ENCODE measurements around the gene PRKAR2B.
"Not testable (repeated sequence)": the region's sequence is repeated elsewhere in the genome, so short reads cannot be mapped to it uniquely, and the experiment has no call there.

Gene PRKAR2B

GRCh38 chr7:107115114-107115513, 70.6 kb downstream of the PRKAR2B start:
- FAIRE-seq = no peak
- DNase-seq (ENCODE audit: low spot score) = no peak

GRCh38 chr7:107115762-107116540, 71.4 kb downstream of the PRKAR2B start:
- no peak for DNase-seq (ENCODE audit: low spot score)
- peak; percentile 18 for FAIRE-seq

- DNase-seq (ENCODE audit: low spot score) (no peak), FAIRE-seq (no peak)
Measured at GRCh38 chr7:107118109-107118900, 73.8 kb downstream of the PRKAR2B start.

GRCh38 chr7:107119376-107120105, 75.0 kb downstream of the PRKAR2B start:
- DNase-seq (ENCODE audit: low spot score) (no peak), FAIRE-seq (no peak)

GRCh38 chr7:107122486-107122911, 78.0 kb downstream of the PRKAR2B start:
- DNase-seq (ENCODE audit: low spot score) = no peak
- FAIRE-seq = no peak

- no peak for FAIRE-seq
- no peak for DNase-seq (ENCODE audit: low spot score)
Measured at GRCh38 chr7:107123392-107123791, 78.9 kb downstream of the PRKAR2B start.

GRCh38 chr7:107125475-107125874, 81.0 kb downstream of the PRKAR2B start:
- FAIRE-seq = no peak
- DNase-seq (ENCODE audit: low spot score) = no peak

- DNase-seq (ENCODE audit: low spot score) = no peak
Measured at GRCh38 chr7:107128217-107128616, 83.7 kb downstream of the PRKAR2B start.

GRCh38 chr7:107128748-107129147, 84.2 kb downstream of the PRKAR2B start:
- FAIRE-seq (no peak), DNase-seq (ENCODE audit: low spot score) (no peak)

More at GRCh38 chr7:107128217-107128616, 83.7 kb downstream of the PRKAR2B start:
- no peak for FAIRE-seq

GRCh38 chr7:107130487-107131220, 86.1 kb downstream of the PRKAR2B start:
- no peak for DNase-seq (ENCODE audit: low spot score)

GRCh38 chr7:107133396-107133795, 88.9 kb downstream of the PRKAR2B start:
- FAIRE-seq = no peak
- no peak for DNase-seq (ENCODE audit: low spot score)

More at GRCh38 chr7:107130487-107131220, 86.1 kb downstream of the PRKAR2B start:
- FAIRE-seq = no peak

GRCh38 chr7:107138696-107139420, 94.4 kb downstream of the PRKAR2B start:
- no peak for DNase-seq (ENCODE audit: low spot score)
- FAIRE-seq = no peak

- not testable (repeated sequence) for DNase-seq (ENCODE audit: low spot score); FAIRE-seq
Measured at GRCh38 chr7:107143875-107144274, 99.4 kb downstream of the PRKAR2B start.

GRCh38 chr7:107145067-107145838, 100.7 kb downstream of the PRKAR2B start:
- DNase-seq (ENCODE audit: low spot score) = no peak
- FAIRE-seq = no peak

GRCh38 chr7:107147464-107148393, 103.2 kb downstream of the PRKAR2B start:
- FAIRE-seq = peak; percentile 65

GRCh38 chr7:107148721-107149120, 104.2 kb downstream of the PRKAR2B start:
- no peak for DNase-seq (ENCODE audit: low spot score)
- no peak for FAIRE-seq

More at GRCh38 chr7:107147464-107148393, 103.2 kb downstream of the PRKAR2B start:
- DNase-seq (ENCODE audit: low spot score) = no peak

- FAIRE-seq = peak; percentile 77
- no peak for DNase-seq (ENCODE audit: low spot score)
Measured at GRCh38 chr7:107149863-107150262, 105.4 kb downstream of the PRKAR2B start.

- DNase-seq (ENCODE audit: low spot score) (peak; percentile 61), FAIRE-seq (peak; percentile 88)
Measured at GRCh38 chr7:107150375-107151073, 106.0 kb downstream of the PRKAR2B start.

Measured in RCC 7860 (cell line).